ENCODE data around the gene ATRNL1.

Gene ATRNL1

GRCh38 chr10:115125505-115125904, 32.3 kb downstream of the ATRNL1 start:
- H3K4me1 ChIP-seq (ENCODE audit: insufficient read depth, low read length, severe bottlenecking) = no peaks in the 10 kb centered on the region
- H3K79me2 ChIP-seq (ENCODE audit: insufficient read depth, low read length) = no peaks in the 10 kb centered on the region
- H3F3A ChIP-seq (ENCODE audit: insufficient read depth, low read length) = no peaks in the 10 kb centered on the region
- H3K9me3 ChIP-seq (ENCODE audit: low read length) = no peaks in the 10 kb centered on the region
- H3K36me3 ChIP-seq (ENCODE audit: insufficient read depth, low read length) = no peaks in the 10 kb centered on the region
- H3K27me3 ChIP-seq (ENCODE audit: insufficient read depth, low read length) = no peaks in the 10 kb centered on the region
- H3K9me2 ChIP-seq (ENCODE audit: low read depth, low read length) = no peaks in the 10 kb centered on the region
- H3K9ac ChIP-seq (ENCODE audit: low read length) = no peak overlapping the region
- TF ChIP-seq, protein P1, sequence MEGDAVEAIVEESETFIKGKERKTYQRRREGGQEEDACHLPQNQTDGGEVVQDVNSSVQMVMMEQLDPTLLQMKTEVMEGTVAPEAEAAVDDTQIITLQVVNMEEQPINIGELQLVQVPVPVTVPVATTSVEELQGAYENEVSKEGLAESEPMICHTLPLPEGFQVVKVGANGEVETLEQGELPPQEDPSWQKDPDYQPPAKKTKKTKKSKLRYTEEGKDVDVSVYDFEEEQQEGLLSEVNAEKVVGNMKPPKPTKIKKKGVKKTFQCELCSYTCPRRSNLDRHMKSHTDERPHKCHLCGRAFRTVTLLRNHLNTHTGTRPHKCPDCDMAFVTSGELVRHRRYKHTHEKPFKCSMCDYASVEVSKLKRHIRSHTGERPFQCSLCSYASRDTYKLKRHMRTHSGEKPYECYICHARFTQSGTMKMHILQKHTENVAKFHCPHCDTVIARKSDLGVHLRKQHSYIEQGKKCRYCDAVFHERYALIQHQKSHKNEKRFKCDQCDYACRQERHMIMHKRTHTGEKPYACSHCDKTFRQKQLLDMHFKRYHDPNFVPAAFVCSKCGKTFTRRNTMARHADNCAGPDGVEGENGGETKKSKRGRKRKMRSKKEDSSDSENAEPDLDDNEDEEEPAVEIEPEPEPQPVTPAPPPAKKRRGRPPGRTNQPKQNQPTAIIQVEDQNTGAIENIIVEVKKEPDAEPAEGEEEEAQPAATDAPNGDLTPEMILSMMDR (IDR thresholded peaks at IDR 0.05; ENCODE audit: low read length) = no peak
- TF ChIP-seq EZH2 (IDR thresholded peaks at IDR 0.05; ENCODE audit: borderline replicate concordance, low read length) = no peak
- H2AFZ ChIP-seq (ENCODE audit: low read length) = no peak overlapping the region
- H3K4me2 ChIP-seq (ENCODE audit: low read length) = no peak overlapping the region
- no peaks in the 10 kb centered on the region for H4K20me1 ChIP-seq (ENCODE audit: insufficient read depth, low read length)
- H3K27ac ChIP-seq (ENCODE audit: low read depth, low read length, poor library complexity, severe bottlenecking) = no peak overlapping the region
- H3K4me3 ChIP-seq (ENCODE audit: low read depth, low read length, poor library complexity, severe bottlenecking) = no peak overlapping the region

GRCh38 chr10:115129752-115130151, 36.6 kb downstream of the ATRNL1 start:
- TF ChIP-seq, protein P1 (IDR thresholded peaks at IDR 0.05; ENCODE audit: low read length) = peak; percentile 37; the same call in 1 of the 2 replicates
- TF ChIP-seq EZH2 (IDR thresholded peaks at IDR 0.05; ENCODE audit: borderline replicate concordance, low read length) = no peak
- no peak overlapping the region for H3K27ac ChIP-seq (ENCODE audit: low read depth, low read length, poor library complexity, severe bottlenecking)
- H3K4me3 ChIP-seq (ENCODE audit: low read depth, low read length, poor library complexity, severe bottlenecking) = no peak overlapping the region

DNA sequence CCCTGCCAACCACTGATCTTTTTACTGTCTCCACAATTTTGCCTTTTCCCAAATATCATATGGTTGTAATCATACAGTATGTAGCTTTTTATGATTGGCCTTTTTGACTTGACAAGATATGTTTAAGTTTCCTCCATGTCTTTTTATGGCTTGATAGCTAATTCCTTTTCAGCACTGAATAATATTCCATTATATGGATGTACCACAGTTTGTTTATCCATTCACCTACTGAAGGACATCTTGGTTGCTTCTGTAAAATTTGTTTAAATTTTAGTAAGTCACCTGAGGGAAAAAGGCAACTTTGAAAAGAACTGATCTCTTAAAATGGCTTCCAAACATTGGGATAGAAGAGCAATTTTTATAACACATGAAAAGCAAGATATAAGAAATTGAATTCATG, 43.5 kb downstream of the ATRNL1 start:
- H3K9me2 ChIP-seq (ENCODE audit: low read depth, low read length) = no peaks in the 10 kb centered on the region
- no peaks in the 10 kb centered on the region for H3K79me2 ChIP-seq (ENCODE audit: insufficient read depth, low read length)
- H4K20me1 ChIP-seq (ENCODE audit: insufficient read depth, low read length) = no peaks in the 10 kb centered on the region
- no peak overlapping the region for H3K27ac ChIP-seq (ENCODE audit: low read depth, low read length, poor library complexity, severe bottlenecking)
- H3K9me3 ChIP-seq (ENCODE audit: low read length) = 0 out of 2 replicates have a peak, but pooled peaks cover 3% of the 10 kb centered on the region
- H3K36me3 ChIP-seq (ENCODE audit: insufficient read depth, low read length) = no peaks in the 10 kb centered on the region
- H3K9ac ChIP-seq (ENCODE audit: low read length) = no peak overlapping the region
- H3F3A ChIP-seq (ENCODE audit: insufficient read depth, low read length) = no peaks in the 10 kb centered on the region
- no peaks in the 10 kb centered on the region for H3K27me3 ChIP-seq (ENCODE audit: insufficient read depth, low read length)
- no peak overlapping the region for H2AFZ ChIP-seq (ENCODE audit: low read length)
- TF ChIP-seq EZH2 (IDR thresholded peaks at IDR 0.05; ENCODE audit: borderline replicate concordance, low read length) = no peak
- TF ChIP-seq, protein P1 (IDR thresholded peaks at IDR 0.05; ENCODE audit: low read length) = no peak
- H3K4me3 ChIP-seq (ENCODE audit: low read depth, low read length, poor library complexity, severe bottlenecking) = no peak overlapping the region
- H3K4me1 ChIP-seq (ENCODE audit: insufficient read depth, low read length, severe bottlenecking) = no peaks in the 10 kb centered on the region
- H3K4me2 ChIP-seq (ENCODE audit: low read length) = no peak overlapping the region

More at GRCh38 chr10:115129752-115130151, 36.6 kb downstream of the ATRNL1 start:
- Histone ChIP-seq H3K9me2 (ENCODE audit: low read depth, low read length) (no peaks in the 10 kb centered on the region), H3K36me3 (ENCODE audit: insufficient read depth, low read length) (no peaks in the 10 kb centered on the region), H3K9me3 (ENCODE audit: low read length) (no peaks in the 10 kb centered on the region), H3K9ac (ENCODE audit: low read length) (no peak overlapping the region), H2AFZ (ENCODE audit: low read length) (no peak overlapping the region), H3F3A (ENCODE audit: insufficient read depth, low read length) (no peaks in the 10 kb centered on the region), H4K20me1 (ENCODE audit: insufficient read depth, low read length) (no peaks in the 10 kb centered on the region), H3K27me3 (ENCODE audit: insufficient read depth, low read length) (no peaks in the 10 kb centered on the region), H3K4me2 (ENCODE audit: low read length) (no peak overlapping the region), H3K4me1 (ENCODE audit: insufficient read depth, low read length, severe bottlenecking) (no peaks in the 10 kb centered on the region), H3K79me2 (ENCODE audit: insufficient read depth, low read length) (no peaks in the 10 kb centered on the region)

Data from OCI-LY1 (cell line).